ENCODE results near the gene MAPK1. TPM values are rescaled to one million over a fixed set of nuclear protein-coding genes. Genes with fewer than 3 reads are reported as not detected.

MAPK1 gene
- total and polyA plus RNA-seq, 2 donors (not counting 3 experiments of a cell fraction or from before 2014, with no cell fraction given), result 50.9 to 163 TPM

DNA sequence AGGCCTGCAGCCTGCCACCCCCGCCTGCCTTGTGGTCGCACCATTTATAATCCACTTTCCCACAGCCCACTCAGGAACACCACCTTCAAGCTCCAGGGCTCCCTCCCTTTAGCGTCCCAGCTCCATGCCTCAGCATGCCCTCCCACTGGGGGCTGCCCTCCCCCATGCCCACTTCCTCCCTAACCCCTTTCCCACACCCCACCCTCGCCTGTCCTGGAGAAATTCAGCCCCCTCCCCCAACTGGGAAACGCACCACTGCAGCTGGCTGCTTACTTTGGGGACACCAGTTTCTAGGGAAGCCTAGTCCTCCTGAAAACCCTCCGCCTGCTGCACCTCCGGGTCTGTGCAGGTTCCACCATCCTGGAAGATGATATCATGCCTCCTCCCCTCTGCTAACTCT, 128.5 kb downstream of the MAPK1 start:
- BruUV-seq (replicated peaks), result no TSS peak
- Histone ChIP-seq H3K4me2 (ENCODE audit: insufficient read depth, low read length) (no peak overlapping the region), H3K9me3 (replicated peaks; ENCODE audit: control insufficient read depth, insufficient read depth, low read length) (no peaks in the 10 kb centered on the region), H3K4me1 (ENCODE audit: control insufficient read depth, extremely low read depth, insufficient read depth, low read length) (peaks cover 7% of the 10 kb centered on the region), H3K79me2 (ENCODE audit: control insufficient read depth, insufficient read depth, low read length) (no peaks in the 10 kb centered on the region), H3K4me3 (replicated peaks in 1 of 3; ENCODE audit: insufficient read depth in 1 of 3, low read depth in 1 of 3, low read length in 3 of 3) (no peak overlapping the region), H3K36me3 (ENCODE audit: control insufficient read depth in 2 of 2, extremely low read depth in 1 of 2, insufficient read depth in 2 of 2, low read length in 2 of 2) (no peaks in the 10 kb centered on the region), H3K9me1 (replicated peaks; ENCODE audit: control insufficient read depth, extremely low read depth, insufficient read depth, low read length) (no peaks in the 10 kb centered on the region), H4K20me1 (replicated peaks; ENCODE audit: control insufficient read depth, extremely low read depth, insufficient read depth, low read length) (no peaks in the 10 kb centered on the region), H3K27me3 (ENCODE audit: control insufficient read depth in 2 of 2, insufficient read depth in 2 of 2, low read length in 2 of 2) (peaks cover 2 to 4% of the 10 kb centered on the region in 2 experiments), H3K27ac (ENCODE audit: insufficient read depth, low read depth, low read length) (no peak overlapping the region), H2AFZ (ENCODE audit: low read depth, low read length) (no peak overlapping the region), H3K9ac (replicated peaks; ENCODE audit: extremely low read depth, insufficient read depth, low read length) (no peak overlapping the region)
- dilution Hi-C loops (cut with MboI; ENCODE audit: extremely low pct_ligation_motif_present, low sequenced_read_pairs) (no loop called here), intact Hi-C loops (cut with micrococcal nuclease) (loop anchor here (5.0 kb wide), 1 partner anchor 128 kb away; the partner anchor contains the start of gene MAPK1)
- DNase-seq (ENCODE audit: low read depth, low spot score) (no peak), FAIRE-seq (no peak)
- POLR2A ChIA-PET, result no interaction called here
- TF ChIP-seq EZH2 (IDR thresholded peaks at IDR 0.05; ENCODE audit: borderline replicate concordance, low read depth, low read length, severe bottlenecking) (no peak), GATA2 (IDR thresholded peaks at IDR 0.05; ENCODE audit: insufficient read depth, insufficient read length, low read depth, low read length) (no peak), POLR2A (IDR thresholded peaks at IDR 0.05; ENCODE audit: low read depth, low read length) (no peak), JUN (IDR thresholded peaks at IDR 0.05; ENCODE audit: borderline replicate concordance, insufficient read depth, insufficient read length, low read depth) (no peak), POLR2AphosphoS5 (IDR thresholded peaks at IDR 0.05; ENCODE audit: insufficient read depth, low read depth, low read length) (no peak), MYC (IDR thresholded peaks at IDR 0.05; ENCODE audit: low read depth, low read length) (no peak), FOS (IDR thresholded peaks at IDR 0.05; ENCODE audit: borderline replicate concordance, insufficient read depth, low read length) (no peak)
- TF ChIP-seq, protein P1, sequence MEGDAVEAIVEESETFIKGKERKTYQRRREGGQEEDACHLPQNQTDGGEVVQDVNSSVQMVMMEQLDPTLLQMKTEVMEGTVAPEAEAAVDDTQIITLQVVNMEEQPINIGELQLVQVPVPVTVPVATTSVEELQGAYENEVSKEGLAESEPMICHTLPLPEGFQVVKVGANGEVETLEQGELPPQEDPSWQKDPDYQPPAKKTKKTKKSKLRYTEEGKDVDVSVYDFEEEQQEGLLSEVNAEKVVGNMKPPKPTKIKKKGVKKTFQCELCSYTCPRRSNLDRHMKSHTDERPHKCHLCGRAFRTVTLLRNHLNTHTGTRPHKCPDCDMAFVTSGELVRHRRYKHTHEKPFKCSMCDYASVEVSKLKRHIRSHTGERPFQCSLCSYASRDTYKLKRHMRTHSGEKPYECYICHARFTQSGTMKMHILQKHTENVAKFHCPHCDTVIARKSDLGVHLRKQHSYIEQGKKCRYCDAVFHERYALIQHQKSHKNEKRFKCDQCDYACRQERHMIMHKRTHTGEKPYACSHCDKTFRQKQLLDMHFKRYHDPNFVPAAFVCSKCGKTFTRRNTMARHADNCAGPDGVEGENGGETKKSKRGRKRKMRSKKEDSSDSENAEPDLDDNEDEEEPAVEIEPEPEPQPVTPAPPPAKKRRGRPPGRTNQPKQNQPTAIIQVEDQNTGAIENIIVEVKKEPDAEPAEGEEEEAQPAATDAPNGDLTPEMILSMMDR (IDR thresholded peaks at IDR 0.05; ENCODE audit: extremely low read depth in 1 of 2, insufficient read depth in 1 of 2, low read depth in 1 of 2, low read length in 2 of 2), result no peak
- TF ChIP-seq, protein P2, sequence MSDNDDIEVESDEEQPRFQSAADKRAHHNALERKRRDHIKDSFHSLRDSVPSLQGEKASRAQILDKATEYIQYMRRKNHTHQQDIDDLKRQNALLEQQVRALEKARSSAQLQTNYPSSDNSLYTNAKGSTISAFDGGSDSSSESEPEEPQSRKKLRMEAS (IDR thresholded peaks at IDR 0.05; ENCODE audit: insufficient read depth, insufficient read length), result no peak
- CTCF ChIA-PET, result interaction anchor here (1.4 kb wide), 1 partner anchor 11 kb away, joined by 3 read pairs; no protein-coding TSS in a partner anchor

Data from endothelial cell of umbilical vein (primary cell).